ENCODE results near the gene GPR152. TPM values are rescaled to one million over a fixed set of nuclear protein-coding genes. Genes with fewer than 3 reads are reported as not detected.
A peak's percentile ranks its signal among the peaks of the same experiment; 100 is the strongest.

Gene GPR152
- polyA plus RNA-seq, 3 donors, result not detected

- no peak for TF ChIP-seq CTCF (IDR thresholded peaks at IDR 0.05)
- H4K20me1 ChIP-seq (ENCODE audit: insufficient read depth, low read length), result no peaks in the 10 kb centered on the region
- H3K27ac ChIP-seq (ENCODE audit: low read depth in 1 of 2, low read length in 2 of 2), result no peak overlapping the region
- H3K27me3 Mint-ChIP-seq (ENCODE audit: low read depth in 3 of 3), result peaks cover 1 to 7% (median 6%) of the 10 kb centered on the region in 3 donors
- peaks cover 9 to 19% of the 10 kb centered on the region in 2 donors for H3K4me1 ChIP-seq (ENCODE audit: control insufficient read depth in 1 of 2, insufficient read depth in 2 of 2, low read length in 2 of 2)
- peaks cover 7% of the 10 kb centered on the region for H3K4me1 Mint-ChIP-seq
- intact Hi-C loops (cut with micrococcal nuclease), result no loop called here
- no peaks in the 10 kb centered on the region for H3K9me3 ChIP-seq (replicated peaks in 1 of 2; ENCODE audit: control insufficient read depth in 1 of 2, insufficient read depth in 1 of 2, low read length in 2 of 2)
- H3K4me2 ChIP-seq (replicated peaks; ENCODE audit: extremely low read depth, low read length, poor library complexity, severe bottlenecking), result no peak overlapping the region
- no peaks in the 10 kb centered on the region for H3K9me3 Mint-ChIP-seq
- H3K27ac Mint-ChIP-seq, result no peak overlapping the region
- no peaks in the 10 kb centered on the region for H3K79me2 ChIP-seq (ENCODE audit: insufficient read depth, low read length)
- WGBS (ENCODE audit: insufficient coverage), result 96% methylated on average over 19 of the region's 25 CpGs
- no peaks in the 10 kb centered on the region for H3K36me3 ChIP-seq (replicated peaks in 1 of 2; ENCODE audit: control insufficient read depth in 1 of 2, insufficient read depth in 2 of 2, low read length in 2 of 2)
- H3K36me3 Mint-ChIP-seq, result no peaks in the 10 kb centered on the region
- no peak for DNase-seq
- no peak overlapping the region for H2AFZ ChIP-seq (ENCODE audit: insufficient read depth, low read depth, low read length, poor library complexity, severe bottlenecking)
- H3K4me3 ChIP-seq (replicated peaks in 1 of 3; ENCODE audit: low read depth in 2 of 3, low read length in 3 of 3), result no peak overlapping the region
- no peaks in the 10 kb centered on the region for H3K27me3 ChIP-seq (ENCODE audit: control insufficient read depth in 2 of 2, insufficient read depth in 2 of 2, low read length in 2 of 2)
- H3K4me3 Mint-ChIP-seq, result no peak overlapping the region
- H3K9ac ChIP-seq (ENCODE audit: insufficient read depth, low read length, poor library complexity, severe bottlenecking), result no peak overlapping the region
These were observed 3.7 kb upstream of the GPR152 start for GRCh38 chr11:67456068-67456705.

GRCh38 chr11:67455054-67455453, 2.5 kb upstream of the GPR152 start, which contains the start of gene CABP4:
Gene CABP4 (plus strand): TSS chr11:67455354. CDS start chr11:67455424, 70 bp downstream.
- no peak for TF ChIP-seq CTCF (IDR thresholded peaks at IDR 0.05)
- H3K4me1 Mint-ChIP-seq, result peaks cover 11% of the 10 kb centered on the region
- peaks cover 14 to 27% of the 10 kb centered on the region in 2 donors for H3K4me1 ChIP-seq (ENCODE audit: control insufficient read depth in 1 of 2, insufficient read depth in 2 of 2, low read length in 2 of 2)
- 100% methylated on average over 1 of the region's 3 CpGs for WGBS (ENCODE audit: insufficient coverage)
- H3K27ac Mint-ChIP-seq, result peak within 1 kb of the TSS in 1 of 7 donors; percentile 35
- no peak within 1 kb of the TSS for H3K4me2 ChIP-seq (replicated peaks; ENCODE audit: extremely low read depth, low read length, poor library complexity, severe bottlenecking)
- H3K4me3 Mint-ChIP-seq, result no peak within 1 kb of the TSS
- H3K36me3 ChIP-seq (replicated peaks in 1 of 2; ENCODE audit: control insufficient read depth in 1 of 2, insufficient read depth in 2 of 2, low read length in 2 of 2), result no peaks in the 10 kb centered on the region
- no peaks in the 10 kb centered on the region for H3K79me2 ChIP-seq (ENCODE audit: insufficient read depth, low read length)
- H3K36me3 Mint-ChIP-seq, result no peaks in the 10 kb centered on the region
- no peaks in the 10 kb centered on the region for H4K20me1 ChIP-seq (ENCODE audit: insufficient read depth, low read length)
- H3K27me3 Mint-ChIP-seq (ENCODE audit: low read depth in 3 of 3), result peaks cover 0 to 5% (median 3%) of the 10 kb centered on the region in 3 donors
- no peak within 1 kb of the TSS for H3K27ac ChIP-seq (ENCODE audit: low read depth in 1 of 2, low read length in 2 of 2)
- no peak within 1 kb of the TSS for H3K4me3 ChIP-seq (replicated peaks in 1 of 3; ENCODE audit: low read depth in 2 of 3, low read length in 3 of 3)
- no peaks in the 10 kb centered on the region for H3K9me3 Mint-ChIP-seq
- DNase-seq, result no peak
- no peaks in the 10 kb centered on the region for H3K9me3 ChIP-seq (replicated peaks in 1 of 2; ENCODE audit: control insufficient read depth in 1 of 2, insufficient read depth in 1 of 2, low read length in 2 of 2)
- intact Hi-C loops (cut with micrococcal nuclease), result no loop called here
- no peaks in the 10 kb centered on the region for H3K27me3 ChIP-seq (ENCODE audit: control insufficient read depth in 2 of 2, insufficient read depth in 2 of 2, low read length in 2 of 2)
- H2AFZ ChIP-seq (ENCODE audit: insufficient read depth, low read depth, low read length, poor library complexity, severe bottlenecking), result no peak within 1 kb of the TSS
- no peak within 1 kb of the TSS for H3K9ac ChIP-seq (ENCODE audit: insufficient read depth, low read length, poor library complexity, severe bottlenecking)

All from CD14-positive monocyte (primary cell).